Measurements from ENCODE around the gene VENTX. TPM values are rescaled to one million over a fixed set of nuclear protein-coding genes. Genes with fewer than 3 reads are reported as not detected.
"Not testable (repeated sequence)": the region's sequence is repeated elsewhere in the genome, so short reads cannot be mapped to it uniquely, and the experiment has no call there.

The VENTX gene
- total RNA-seq, 1 donor = not detected

GRCh38 chr10:133261726-133262325 is 24.2 kb downstream of the VENTX start:
- peak overlapping the region; percentile 55 for H3K4me3 ChIP-seq (ENCODE audit: low read depth, low read length)
- TF ChIP-seq CTCF (IDR thresholded peaks at IDR 0.05; ENCODE audit: insufficient read depth, low read depth, low read length) = no peak
- peak; percentile 66 for DNase-seq (ENCODE audit: low read depth)

- no peak for TF ChIP-seq CTCF (IDR thresholded peaks at IDR 0.05; ENCODE audit: insufficient read depth, low read depth, low read length)
- no peak overlapping the region for H3K4me3 ChIP-seq (ENCODE audit: low read depth, low read length)
- DNase-seq (ENCODE audit: low read depth) = no peak
Measured at GRCh38 chr10:133262696-133263095, 25.0 kb downstream of the VENTX start.

GRCh38 chr10:133263674-133264073 is 26.0 kb downstream of the VENTX start:
- no peak for DNase-seq (ENCODE audit: low read depth)
- H3K4me3 ChIP-seq (ENCODE audit: low read depth, low read length) = no peak overlapping the region
- TF ChIP-seq CTCF (IDR thresholded peaks at IDR 0.05; ENCODE audit: insufficient read depth, low read depth, low read length) = no peak

- TF ChIP-seq CTCF (IDR thresholded peaks at IDR 0.05; ENCODE audit: insufficient read depth, low read depth, low read length) = no peak
- DNase-seq (ENCODE audit: low read depth) = no peak
- H3K4me3 ChIP-seq (ENCODE audit: low read depth, low read length) = no peak overlapping the region
Measured at GRCh38 chr10:133264461-133264860, 26.8 kb downstream of the VENTX start.

GRCh38 chr10:133265052-133265451 is 27.4 kb downstream of the VENTX start:
- H3K4me3 ChIP-seq (ENCODE audit: low read depth, low read length); DNase-seq (ENCODE audit: low read depth): not testable (repeated sequence)

GRCh38 chr10:133266056-133266795 is 28.6 kb downstream of the VENTX start:
- DNase-seq (ENCODE audit: low read depth) = no peak

More at GRCh38 chr10:133266056-133266795, 28.6 kb downstream of the VENTX start:
- H3K4me3 ChIP-seq (ENCODE audit: low read depth, low read length) = no peak overlapping the region
- TF ChIP-seq CTCF (IDR thresholded peaks at IDR 0.05; ENCODE audit: insufficient read depth, low read depth, low read length) = no peak

All from fibroblast of villous mesenchyme (primary cell).